Measurements from ENCODE around the gene ERBB4.

DNA sequence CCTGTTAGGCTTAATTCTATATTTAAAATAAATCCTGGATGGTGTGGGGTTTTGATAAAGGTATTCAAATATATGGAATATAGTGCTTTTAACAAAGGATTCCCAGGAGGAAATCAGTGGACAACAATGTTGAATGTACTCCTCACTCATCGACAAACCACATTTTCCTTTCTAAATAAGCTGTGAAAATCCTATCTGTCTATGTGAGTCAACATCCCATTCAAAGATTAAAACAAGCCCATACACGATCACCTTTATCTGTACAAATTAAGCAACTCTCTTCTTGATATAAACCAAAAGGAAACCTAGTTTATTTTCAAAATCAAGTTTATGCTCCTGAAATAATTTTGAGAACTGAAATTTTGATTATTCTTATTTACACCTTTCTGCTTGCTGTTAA lies 153.4 kb downstream of the ERBB4 start:
- TF ChIP-seq, protein P1, sequence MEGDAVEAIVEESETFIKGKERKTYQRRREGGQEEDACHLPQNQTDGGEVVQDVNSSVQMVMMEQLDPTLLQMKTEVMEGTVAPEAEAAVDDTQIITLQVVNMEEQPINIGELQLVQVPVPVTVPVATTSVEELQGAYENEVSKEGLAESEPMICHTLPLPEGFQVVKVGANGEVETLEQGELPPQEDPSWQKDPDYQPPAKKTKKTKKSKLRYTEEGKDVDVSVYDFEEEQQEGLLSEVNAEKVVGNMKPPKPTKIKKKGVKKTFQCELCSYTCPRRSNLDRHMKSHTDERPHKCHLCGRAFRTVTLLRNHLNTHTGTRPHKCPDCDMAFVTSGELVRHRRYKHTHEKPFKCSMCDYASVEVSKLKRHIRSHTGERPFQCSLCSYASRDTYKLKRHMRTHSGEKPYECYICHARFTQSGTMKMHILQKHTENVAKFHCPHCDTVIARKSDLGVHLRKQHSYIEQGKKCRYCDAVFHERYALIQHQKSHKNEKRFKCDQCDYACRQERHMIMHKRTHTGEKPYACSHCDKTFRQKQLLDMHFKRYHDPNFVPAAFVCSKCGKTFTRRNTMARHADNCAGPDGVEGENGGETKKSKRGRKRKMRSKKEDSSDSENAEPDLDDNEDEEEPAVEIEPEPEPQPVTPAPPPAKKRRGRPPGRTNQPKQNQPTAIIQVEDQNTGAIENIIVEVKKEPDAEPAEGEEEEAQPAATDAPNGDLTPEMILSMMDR (IDR thresholded peaks at IDR 0.05) = no peak
- no peak for TF ChIP-seq ZFX (IDR thresholded peaks at IDR 0.05; ENCODE audit: borderline replicate concordance)

Measured in 22Rv1 (cell line).